H7 (cell line): ENCODE results near the gene B4GALT5. TPM values are rescaled to one million over a fixed set of nuclear protein-coding genes. Genes with fewer than 3 reads are reported as not detected.
"Not testable (repeated sequence)": the region's sequence is repeated elsewhere in the genome, so short reads cannot be mapped to it uniquely, and the experiment has no call there.

Source experiments
- DNase-seq: peaks from one replicate; pipeline ENCODE4 v3.0.0; 2012
- H3K27me3 ChIP-seq: 2 replicates; pipeline ENCODE4 v1.6.0; 2011; ENCODE audit warnings: mild to moderate bottlenecking, low read length; ENCODE audit not compliant: control insufficient read depth, insufficient read depth
- H3K36me3 ChIP-seq: replicated peaks from 2 replicates; pipeline ENCODE4 v1.5.1; 2011; ENCODE audit warnings: low read length; ENCODE audit not compliant: control insufficient read depth, insufficient read depth
- H3K4me3 ChIP-seq: 2 replicates; pipeline ENCODE4 v1.5.1; 2011; ENCODE audit warnings: low read depth, mild to moderate bottlenecking, control low read depth, low read length, moderate library complexity; ENCODE audit not compliant: insufficient read depth
- total RNA-seq: library from RNA; depleted of rRNA; stranded (reverse); fragments of >200 nt; shearing (Covaris generic); gene quantifications from 2 replicates; pipeline ENCODE4 v1.2.3, GENCODE V29; 2014; rRNA removed

B4GALT5 gene, protein sequence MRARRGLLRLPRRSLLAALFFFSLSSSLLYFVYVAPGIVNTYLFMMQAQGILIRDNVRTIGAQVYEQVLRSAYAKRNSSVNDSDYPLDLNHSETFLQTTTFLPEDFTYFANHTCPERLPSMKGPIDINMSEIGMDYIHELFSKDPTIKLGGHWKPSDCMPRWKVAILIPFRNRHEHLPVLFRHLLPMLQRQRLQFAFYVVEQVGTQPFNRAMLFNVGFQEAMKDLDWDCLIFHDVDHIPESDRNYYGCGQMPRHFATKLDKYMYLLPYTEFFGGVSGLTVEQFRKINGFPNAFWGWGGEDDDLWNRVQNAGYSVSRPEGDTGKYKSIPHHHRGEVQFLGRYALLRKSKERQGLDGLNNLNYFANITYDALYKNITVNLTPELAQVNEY
- total RNA-seq = 31.7 and 35.2 TPM in 2 replicates

DNA sequence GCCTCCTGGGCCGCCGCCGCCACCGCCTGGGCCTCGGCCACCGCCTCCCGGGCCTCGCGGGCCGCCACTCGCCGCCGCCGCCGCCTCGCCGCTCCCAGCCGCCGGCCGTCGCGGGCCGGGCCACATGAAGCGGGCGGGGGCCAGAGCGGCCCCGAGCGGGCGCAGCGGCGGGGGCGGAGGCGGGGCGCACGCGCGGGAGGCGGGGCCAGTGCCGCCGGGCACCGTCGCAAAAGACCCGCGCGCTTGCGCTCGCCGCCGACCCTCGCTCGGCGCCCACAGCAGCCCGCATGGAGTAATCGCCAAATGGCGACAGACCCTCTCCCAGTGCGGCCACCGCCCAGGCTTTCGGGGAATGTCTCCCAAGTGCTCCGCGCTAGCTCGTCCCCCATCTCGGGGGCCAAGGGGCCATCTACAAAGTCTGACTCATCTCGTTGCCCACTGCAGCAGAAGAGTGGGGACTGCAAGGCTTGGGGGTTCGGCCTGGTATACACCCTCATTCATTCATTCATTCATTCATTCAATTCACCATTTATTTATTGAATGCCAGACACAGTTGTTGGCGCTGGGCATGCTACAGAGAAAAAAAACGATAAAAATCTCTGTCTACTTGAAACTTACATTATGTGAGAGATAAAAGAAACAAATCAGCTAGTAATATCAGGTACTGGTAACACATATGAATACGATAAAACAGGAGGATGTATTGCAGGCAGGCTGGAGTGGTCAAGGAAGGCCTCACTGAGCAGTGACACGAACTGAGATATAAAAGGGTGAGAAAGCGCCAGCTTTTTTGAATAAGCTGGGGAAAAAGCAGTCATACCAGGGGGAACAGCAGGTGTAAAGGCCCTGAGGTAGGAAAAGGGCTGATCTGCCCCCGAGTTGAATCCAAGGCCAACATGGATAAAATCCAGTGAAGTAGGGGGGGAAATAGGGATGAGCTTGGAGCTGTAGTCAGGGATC, at the start of gene B4GALT5:
B4GALT5 (minus strand) TSS at position 126 of the 960 bp plus-strand sequence. CDS start 188 bp downstream, outside the sequence.
- peak; percentile 95 for DNase-seq
- no peaks in the 10 kb centered on the region for H3K36me3 ChIP-seq
- H3K4me3 ChIP-seq = peak within 1 kb of the TSS; percentile 91
- no peaks in the 10 kb centered on the region for H3K27me3 ChIP-seq

DNA sequence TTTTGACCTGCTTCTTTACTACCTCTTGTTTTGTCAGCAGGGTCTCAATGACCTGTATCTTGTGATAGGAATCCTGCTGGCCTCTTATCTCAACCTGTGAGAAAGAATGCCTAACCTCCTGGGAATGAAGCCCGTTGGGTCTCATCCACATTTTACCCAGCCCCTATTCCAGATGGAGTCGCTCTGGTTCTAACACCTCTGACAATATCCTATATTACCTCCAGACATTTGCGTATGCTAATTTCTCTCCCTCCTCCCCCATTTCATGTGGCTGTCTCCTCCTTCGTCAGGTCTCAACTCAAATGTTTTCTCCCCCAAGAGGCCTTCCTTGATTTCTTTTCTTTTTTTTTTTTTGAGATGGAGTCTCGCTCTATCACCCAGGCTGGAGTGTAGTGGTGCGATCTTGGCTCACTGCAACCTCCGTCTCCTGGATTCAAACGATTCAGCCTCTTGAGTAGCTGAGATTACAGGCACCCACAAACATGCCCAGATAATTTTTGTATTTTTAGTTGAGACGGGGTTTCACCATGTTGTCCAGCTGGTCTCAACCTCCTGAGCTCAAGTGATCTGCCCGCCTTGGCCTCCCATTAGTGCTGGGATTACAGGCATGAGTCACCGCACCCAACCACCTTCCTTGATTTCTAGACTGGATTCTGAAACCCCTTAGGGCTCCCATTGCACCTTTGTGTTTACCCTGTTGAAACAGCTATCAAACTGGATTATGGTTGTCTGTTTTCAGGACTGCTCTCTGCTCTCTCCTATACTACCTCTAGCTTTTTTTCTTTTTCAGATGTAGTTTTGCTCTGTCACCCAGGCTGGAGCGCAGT, 49.5 kb upstream of the B4GALT5 start:
- no peak for DNase-seq
- Histone ChIP-seq H3K27me3 (no peaks in the 10 kb centered on the region), H3K36me3 (no peaks in the 10 kb centered on the region), H3K4me3 (no peak overlapping the region)

DNA sequence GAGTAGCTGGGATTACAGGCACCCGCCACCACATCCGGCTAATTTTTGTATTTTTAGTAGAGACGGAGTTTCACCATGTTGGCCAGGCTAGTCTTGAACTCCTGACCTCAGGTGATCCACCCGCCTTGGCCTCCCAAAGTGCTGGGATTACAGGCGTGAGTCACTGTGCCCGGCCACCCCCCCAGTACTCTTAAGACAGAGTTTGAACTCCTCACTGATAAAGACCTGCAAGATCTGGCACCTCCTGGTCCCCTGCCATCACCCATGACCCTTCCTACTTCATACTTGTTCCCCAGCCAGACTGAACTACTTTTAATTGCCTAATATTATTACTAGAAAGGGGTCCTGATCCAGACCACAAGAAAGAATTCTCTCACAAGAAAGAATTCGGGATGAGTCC, 48.2 kb upstream of the B4GALT5 start:
- not testable (repeated sequence) for DNase-seq, H3K27me3 ChIP-seq, H3K4me3 ChIP-seq, H3K36me3 ChIP-seq

DNA sequence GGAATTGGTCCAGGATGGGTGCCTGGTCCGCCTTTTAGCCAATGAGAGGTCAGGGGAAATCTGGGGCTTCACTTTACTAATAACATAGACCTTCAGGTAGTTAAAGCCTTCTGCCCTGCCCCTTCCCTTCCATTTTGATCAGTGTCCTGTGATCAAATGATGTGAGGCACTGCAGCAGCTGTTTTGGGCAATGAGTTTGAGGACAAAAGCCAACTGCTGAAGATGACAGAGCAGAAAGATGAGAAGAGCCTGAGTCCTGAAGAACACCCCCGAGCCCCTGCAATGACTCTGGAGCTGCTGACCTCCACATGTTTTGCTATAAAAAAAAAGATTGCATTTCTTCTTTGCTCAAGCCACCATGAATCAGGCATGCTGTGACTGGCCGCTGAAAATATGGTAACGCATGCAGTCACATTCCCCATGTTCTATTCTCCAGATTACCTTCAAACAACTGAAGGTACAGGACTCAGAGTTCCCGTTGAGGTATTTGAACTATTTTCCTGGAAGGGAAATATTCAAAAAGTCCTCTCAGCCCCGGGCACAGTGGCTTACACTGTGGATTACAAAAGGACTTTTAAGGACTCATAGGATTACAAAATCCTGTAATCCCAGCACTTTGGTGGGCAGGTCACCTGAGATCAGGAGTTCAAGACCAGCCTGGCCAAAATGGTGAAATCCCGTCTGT, 45.7 kb upstream of the B4GALT5 start:
- no peak for DNase-seq
- Histone ChIP-seq H3K36me3 (no peaks in the 10 kb centered on the region), H3K27me3 (no peaks in the 10 kb centered on the region), H3K4me3 (no peak overlapping the region)

DNA sequence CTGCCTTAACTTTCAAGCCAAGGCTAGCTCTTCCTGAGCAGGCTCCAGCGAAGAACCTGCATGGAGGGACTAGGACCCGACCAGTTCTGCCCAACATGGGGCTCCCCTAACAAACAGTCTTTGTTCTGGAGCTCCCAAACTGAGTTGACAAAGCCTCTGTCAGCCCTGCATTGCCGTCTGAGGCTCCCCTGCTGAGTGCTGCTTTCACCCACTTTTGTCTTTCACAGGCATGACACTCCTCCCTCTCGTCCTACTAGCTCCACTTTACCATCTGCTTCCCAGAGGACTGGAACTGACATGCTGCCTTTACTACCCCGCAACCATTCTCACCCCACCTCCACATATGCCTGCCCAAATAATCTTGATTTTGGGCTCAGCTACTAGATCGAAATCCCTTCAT, 45.1 kb upstream of the B4GALT5 start:
- H3K36me3 ChIP-seq = no peaks in the 10 kb centered on the region
- DNase-seq = peak; percentile 52
- no peak overlapping the region for H3K4me3 ChIP-seq
- H3K27me3 ChIP-seq = no peaks in the 10 kb centered on the region

DNA sequence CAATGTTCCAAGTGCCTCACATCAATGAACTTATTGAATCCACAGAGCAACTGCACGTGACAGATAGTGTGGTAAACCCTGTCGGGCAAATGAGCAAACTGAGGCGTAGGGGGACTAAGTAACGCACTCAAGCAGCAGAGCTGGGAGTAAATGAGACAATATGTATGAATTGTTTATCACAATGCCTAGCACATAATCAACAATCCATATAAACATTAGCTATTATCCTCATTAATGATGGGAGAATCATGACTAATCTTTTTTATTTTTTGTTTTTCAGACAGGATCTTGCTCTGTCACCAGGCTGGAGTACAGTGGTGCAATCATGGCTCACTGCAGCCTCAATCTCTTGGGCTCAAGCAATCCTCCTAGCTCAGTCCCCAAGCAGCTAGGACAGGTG, 43.9 kb upstream of the B4GALT5 start:
- Histone ChIP-seq H3K4me3 (no peak overlapping the region), H3K27me3 (no peaks in the 10 kb centered on the region), H3K36me3 (no peaks in the 10 kb centered on the region)
- DNase-seq = no peak

DNA sequence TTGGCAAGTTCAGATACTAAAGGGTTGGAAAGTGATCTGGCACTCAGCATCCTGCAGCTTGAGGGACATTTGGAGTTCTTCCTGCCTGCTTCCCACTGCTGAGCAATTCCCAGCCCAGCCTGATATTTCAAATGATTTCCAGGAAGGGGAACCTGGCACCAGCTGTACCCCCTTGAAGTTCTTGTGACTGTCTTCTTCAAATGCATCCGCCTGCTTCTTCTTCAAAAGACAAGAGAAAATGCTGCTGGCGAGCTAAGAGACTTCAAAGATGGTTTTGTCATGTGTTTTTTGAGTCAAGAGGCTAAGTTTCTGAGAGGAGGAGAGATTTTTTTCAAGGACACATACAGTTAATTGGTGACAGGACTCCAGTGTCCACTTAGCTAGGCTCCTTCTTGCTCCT, 42.6 kb upstream of the B4GALT5 start:
- Histone ChIP-seq H3K4me3 (no peak overlapping the region), H3K27me3 (no peaks in the 10 kb centered on the region), H3K36me3 (no peaks in the 10 kb centered on the region)
- DNase-seq = no peak

DNA sequence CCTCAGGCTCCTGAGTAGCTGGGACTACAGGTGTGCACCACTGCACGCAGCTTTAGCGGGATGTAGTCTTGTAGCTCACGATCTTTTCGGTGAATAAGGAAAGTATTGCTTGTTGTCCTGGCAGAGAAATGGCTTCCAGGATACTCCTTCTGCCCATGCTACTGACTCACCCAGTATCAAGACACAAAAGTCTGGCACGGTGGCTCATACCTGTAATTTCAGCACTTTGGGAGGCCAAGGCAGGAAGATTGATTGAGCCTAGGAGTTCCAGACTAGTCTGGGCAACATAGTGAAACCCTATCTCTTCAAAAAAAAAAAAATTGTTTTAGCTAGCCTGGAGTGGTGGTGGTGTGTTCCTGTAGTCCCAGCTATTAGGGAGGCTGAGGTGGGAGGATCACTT, 40.9 kb upstream of the B4GALT5 start:
- H3K36me3 ChIP-seq = no peaks in the 10 kb centered on the region
- no peak for DNase-seq
- H3K4me3 ChIP-seq = no peak overlapping the region
- H3K27me3 ChIP-seq = no peaks in the 10 kb centered on the region

DNA sequence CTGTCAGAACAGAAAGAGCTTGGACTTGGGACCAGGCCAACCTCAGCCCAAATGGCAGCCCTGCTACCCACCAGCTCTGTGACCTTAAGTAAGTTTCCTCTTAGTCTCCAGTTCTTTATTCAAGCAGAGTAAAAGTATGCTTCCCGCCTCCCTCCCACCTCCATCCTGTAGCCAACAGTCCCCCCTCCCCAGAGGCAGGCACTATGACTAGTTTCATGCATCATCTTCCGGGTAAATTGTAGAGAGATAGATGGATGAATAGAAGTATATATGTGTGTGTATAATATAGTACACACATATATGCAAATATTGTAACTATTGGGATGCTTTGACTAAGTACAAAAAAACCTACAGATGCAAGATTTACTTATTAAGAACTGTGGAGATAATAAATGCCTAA, 39.5 kb upstream of the B4GALT5 start:
- H3K36me3 ChIP-seq = no peaks in the 10 kb centered on the region
- no peaks in the 10 kb centered on the region for H3K27me3 ChIP-seq
- no peak for DNase-seq
- H3K4me3 ChIP-seq = no peak overlapping the region

DNA sequence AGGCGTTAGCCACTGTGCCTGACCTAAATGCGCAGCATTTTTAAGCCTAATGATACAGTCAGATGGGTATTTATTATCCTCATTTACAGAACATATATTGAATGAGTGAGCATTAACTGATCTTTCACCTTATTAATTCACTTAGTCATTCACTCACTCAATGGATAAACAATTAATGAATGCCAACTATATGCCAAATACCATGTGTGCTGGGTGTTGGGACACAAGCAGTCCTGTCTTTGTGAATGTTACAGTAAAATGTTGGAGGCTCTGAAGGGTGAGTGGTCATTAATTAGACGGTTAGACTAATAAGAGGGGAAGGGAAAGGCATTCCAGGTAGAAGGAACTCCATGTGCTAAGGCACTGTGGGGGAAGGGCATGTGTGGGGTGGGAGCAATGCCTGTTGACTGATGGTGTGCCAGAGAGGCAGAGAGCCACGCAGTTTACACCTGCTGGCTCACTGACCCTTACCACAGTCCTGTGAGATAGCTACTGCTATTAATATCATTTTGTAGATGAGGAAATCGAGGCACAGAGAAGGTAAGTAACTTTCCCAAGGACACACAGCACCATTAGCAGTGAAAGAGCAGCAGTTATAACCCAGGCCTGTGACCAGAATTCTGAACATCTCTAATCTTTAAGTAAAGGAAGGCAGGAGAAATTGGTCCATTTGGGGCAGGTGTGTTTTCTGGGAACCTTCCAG, 38.7 kb upstream of the B4GALT5 start:
- no peak for DNase-seq
- H3K4me3 ChIP-seq = no peak overlapping the region
- no peaks in the 10 kb centered on the region for H3K36me3 ChIP-seq
- no peaks in the 10 kb centered on the region for H3K27me3 ChIP-seq

DNA sequence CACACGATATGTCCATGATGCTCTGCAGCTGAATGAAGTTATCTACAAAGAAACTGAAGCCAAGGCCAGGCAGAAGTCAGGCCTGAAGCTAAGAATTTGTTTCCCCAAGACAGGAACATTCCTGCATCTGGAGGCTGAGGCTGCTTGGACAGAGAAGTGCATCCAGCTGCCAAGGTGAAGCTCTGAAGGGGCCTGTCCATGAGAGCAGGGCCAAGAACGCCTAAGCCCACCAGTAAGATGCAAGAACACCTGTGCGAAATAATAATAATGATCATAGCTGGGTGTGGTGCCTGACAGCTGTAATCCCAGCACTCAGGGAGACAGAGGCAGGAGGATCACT, 37.7 kb upstream of the B4GALT5 start:
- no peaks in the 10 kb centered on the region for H3K27me3 ChIP-seq
- no peaks in the 10 kb centered on the region for H3K36me3 ChIP-seq
- DNase-seq = no peak
- H3K4me3 ChIP-seq = no peak overlapping the region

DNA sequence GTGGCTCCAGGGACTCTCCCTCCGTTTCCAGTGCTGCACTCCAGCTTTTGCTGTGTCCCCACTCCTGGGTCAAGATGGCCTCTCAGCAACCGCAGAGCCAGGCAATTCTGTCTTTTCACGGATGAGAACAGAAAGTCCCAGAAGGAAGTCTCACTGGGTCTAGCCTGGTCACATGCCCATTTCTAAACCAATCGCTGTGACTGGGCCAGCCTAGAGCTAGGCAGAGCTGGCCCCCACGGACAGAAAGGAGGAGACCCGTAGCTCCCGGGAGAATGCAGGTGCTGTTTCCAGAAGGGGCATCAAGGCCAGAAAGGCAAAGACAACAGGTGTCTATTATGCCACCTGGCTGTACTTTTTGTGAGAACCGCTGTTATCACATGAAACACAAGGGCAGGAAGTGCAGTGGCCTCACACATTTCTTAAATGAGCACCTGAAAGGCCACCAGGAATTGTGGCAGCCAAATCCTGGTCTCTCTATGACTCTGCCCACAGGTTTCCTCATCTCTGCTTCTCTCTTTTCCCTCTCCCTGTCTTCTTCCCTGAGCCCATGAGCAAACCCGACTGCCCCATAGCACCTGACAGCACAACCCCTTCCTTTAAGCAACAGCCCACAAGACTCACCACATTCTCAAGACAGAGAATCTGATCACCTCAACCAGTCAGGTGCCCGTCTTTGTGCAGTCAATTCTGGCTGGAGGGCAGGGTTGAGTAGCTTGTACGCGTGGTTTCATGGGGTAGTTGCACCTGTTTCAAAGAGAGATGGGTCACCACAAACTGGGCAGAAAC, 37.1 kb upstream of the B4GALT5 start:
- no peak for DNase-seq
- Histone ChIP-seq H3K36me3 (no peaks in the 10 kb centered on the region), H3K4me3 (no peak overlapping the region), H3K27me3 (no peaks in the 10 kb centered on the region)

DNA sequence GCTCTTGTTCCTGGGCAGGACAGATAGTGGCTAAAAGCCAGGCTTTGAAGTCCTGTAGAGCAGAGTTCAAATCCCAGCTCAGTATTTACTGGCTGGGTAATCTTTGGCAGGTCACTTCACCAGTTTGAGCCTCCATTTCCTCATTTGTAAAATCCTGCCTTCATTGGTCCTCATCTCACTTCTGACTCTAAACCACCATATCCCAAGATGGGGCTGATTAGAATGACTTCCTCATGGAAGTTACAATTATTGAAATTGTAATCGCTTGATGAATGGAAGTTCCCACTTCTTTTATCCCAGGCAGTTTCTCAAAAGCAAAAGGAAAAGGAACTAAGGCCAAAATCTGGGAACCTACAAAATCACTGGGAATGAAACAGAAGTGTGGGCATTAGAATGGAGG, 35.9 kb upstream of the B4GALT5 start:
- Histone ChIP-seq H3K4me3 (no peak overlapping the region), H3K36me3 (no peaks in the 10 kb centered on the region), H3K27me3 (no peaks in the 10 kb centered on the region)
- DNase-seq = no peak
